Progenitor cell of endocrine pancreas (in vitro differentiated cells): ENCODE results near the gene TMEM59. TPM values are rescaled to one million over a fixed set of nuclear protein-coding genes. Genes with fewer than 3 reads are reported as not detected.
A peak's percentile ranks its signal among the peaks of the same experiment; 100 is the strongest.

Experiments
- DNase-seq: peaks from one replicate; pipeline ENCODE4 v3.0.0; 2021; ENCODE audit warnings: low spot score; ENCODE audit not compliant: unreplicated experiment
- H3K27ac Mint-ChIP-seq: 2 replicates; pipeline ENCODE4 v1.8.0; 2021; ENCODE audit warnings: mild to moderate bottlenecking, moderate library complexity, mixed read lengths
- H3K27me3 Mint-ChIP-seq: 2 replicates; pipeline ENCODE4 v1.8.0; 2021; ENCODE audit warnings: mixed read lengths
- H3K36me3 Mint-ChIP-seq: 2 replicates; pipeline ENCODE4 v1.8.0; 2022; ENCODE audit warnings: mixed read lengths; ENCODE audit not compliant: insufficient read depth
- H3K4me1 Mint-ChIP-seq: 2 replicates; pipeline ENCODE4 v1.8.0; 2021; ENCODE audit warnings: low read depth, mixed read lengths
- H3K4me3 Mint-ChIP-seq: 2 replicates; pipeline ENCODE4 v1.8.0; 2021; ENCODE audit warnings: low read depth, mild to moderate bottlenecking, moderate library complexity, mixed read lengths
- H3K9me3 Mint-ChIP-seq: 2 replicates; pipeline ENCODE4 v1.8.0; 2021; ENCODE audit warnings: low read depth, mixed read lengths
- CTCF ChIP-seq: fragments of 200-600 bp; sonication (generic); IDR thresholded peaks from one replicate; pipeline ENCODE4 v1.5.0; 2021; ENCODE audit warnings: antibody characterized with exemption, mild to moderate bottlenecking; ENCODE audit not compliant: unreplicated experiment
- microRNA-seq: library from miRNA; unstranded; fragments of <30 nt; microRNA quantifications from one replicate; pipeline ENCODE4 v1.1.0, GENCODE V29; 2020; ENCODE audit warnings: borderline number of aligned reads; ENCODE audit not compliant: unreplicated experiment
- total RNA-seq: library from RNA; stranded (reverse); gene quantifications from 2 replicates; pipeline ENCODE4 v1.2.1, GENCODE V29; 2021

TMEM59 gene
- total RNA-seq, 1 donor from 2014 or later, result 205 TPM

- H3K4me1 Mint-ChIP-seq, result peaks cover 20% of the 10 kb centered on the region
- no peaks in the 10 kb centered on the region for H3K9me3 Mint-ChIP-seq
- DNase-seq, result no peak
- no peaks in the 10 kb centered on the region for H3K36me3 Mint-ChIP-seq
- peak overlapping the region; percentile 86 for H3K27ac Mint-ChIP-seq
- H3K4me3 Mint-ChIP-seq, result peak overlapping the region; percentile 58
- no peak for TF ChIP-seq CTCF
- H3K27me3 Mint-ChIP-seq, result peaks cover 3% of the 10 kb centered on the region
Observed at GRCh38 chr1:53982034-53982762, 70.8 kb downstream of the TMEM59 start.

GRCh38 chr1:53981220-53981619 lies 71.8 kb downstream of the TMEM59 start:
- DNase-seq, result no peak
- no peaks in the 10 kb centered on the region for H3K9me3 Mint-ChIP-seq
- peaks cover 3% of the 10 kb centered on the region for H3K27me3 Mint-ChIP-seq
- no peak overlapping the region for H3K4me3 Mint-ChIP-seq
- no peak for TF ChIP-seq CTCF
- no peak overlapping the region for H3K27ac Mint-ChIP-seq
- no peaks in the 10 kb centered on the region for H3K36me3 Mint-ChIP-seq
- peaks cover 20% of the 10 kb centered on the region for H3K4me1 Mint-ChIP-seq

- Mint-ChIP-seq H3K4me1 (peaks cover 20% of the 10 kb centered on the region), H3K36me3 (peaks cover 6% of the 10 kb centered on the region), H3K9me3 (no peaks in the 10 kb centered on the region), H3K27ac (peak overlapping the region; percentile 68), H3K4me3 (no peak overlapping the region), H3K27me3 (peaks cover 3% of the 10 kb centered on the region)
- DNase-seq, result no peak
- no peak for TF ChIP-seq CTCF
Observed at GRCh38 chr1:53979712-53980450, 73.1 kb downstream of the TMEM59 start.

Small RNA genes within 50 kb of the gene (microRNA-seq; reads per million reads assigned to microRNA genes)
- gene MIR4781, result 3.6 reads per million

Other genes starting within 250 kb of the TMEM59 start
- gene NDC1, start 214.9 kb downstream of the TMEM59 start, total RNA-seq, result 25.2 and 25.5 TPM in 2 replicates
- 34.5 and 37.3 TPM in 2 replicates for gene YIPF1, start 163.4 kb downstream of the TMEM59 start, total RNA-seq
- 1.1 and 1.3 TPM in 2 replicates for gene DIO1, start 159.0 kb downstream of the TMEM59 start, total RNA-seq
- 35.4 and 39.2 TPM in 2 replicates for gene IFT25, start 107.5 kb downstream of the TMEM59 start, total RNA-seq
- 63.5 and 64.0 TPM in 2 replicates for gene LRRC42, start 106.9 kb downstream of the TMEM59 start, total RNA-seq
- 0.20 and 0.84 TPM in 2 replicates for gene LDLRAD1, start 35.0 kb downstream of the TMEM59 start, total RNA-seq
- 6.5 and 6.7 TPM in 2 replicates for gene TCEANC2, start 404 bp upstream of the TMEM59 start, total RNA-seq
- gene CDCP2, start 99.8 kb upstream of the TMEM59 start, total RNA-seq, result not detected in 2 replicates
- 9.0 and 11.6 TPM in 2 replicates for gene CYB5RL, start 146.8 kb upstream of the TMEM59 start, total RNA-seq
- gene MRPL37, start 147.0 kb upstream of the TMEM59 start, total RNA-seq, result 61.9 and 62.2 TPM in 2 replicates